Astrocyte (in vitro differentiated cells and primary cell): Measurements from ENCODE around the gene VAPA. TPM values are rescaled to one million over a fixed set of nuclear protein-coding genes. Genes with fewer than 3 reads are reported as not detected.
A peak's percentile ranks its signal among the peaks of the same experiment; 100 is the strongest.

ENCODE experiments used
- DNase-seq: peaks from one replicate; pipeline ENCODE4 v3.0.0-alpha.2; 2010; ENCODE audit warnings: low read depth
- FAIRE-seq: peaks from 2 replicates; lab custom pipeline; 2011; peaks lifted over from hg19 to GRCh38; lab: Jason Lieb, UNC
- H2AFZ ChIP-seq: 2 replicates; pipeline ENCODE4 v1.6.0; 2012; ENCODE audit warnings: low read depth, low read length, inconsistent platforms
- H3K27ac ChIP-seq: 2 replicates; pipeline ENCODE4 v1.5.1; 2011; ENCODE audit warnings: low read depth, low read length, inconsistent platforms
- H3K27me3 ChIP-seq: 2 replicates; pipeline ENCODE4 v1.6.0; 2011; ENCODE audit warnings: low read length, inconsistent platforms; ENCODE audit not compliant: insufficient read depth
- H3K36me3 ChIP-seq: 2 replicates; pipeline ENCODE4 v1.5.1; 2011; ENCODE audit warnings: low read length, inconsistent platforms; ENCODE audit not compliant: insufficient read depth
- H3K4me1 ChIP-seq: 2 replicates; pipeline ENCODE4 v1.5.1; 2011; ENCODE audit warnings: low read length, inconsistent platforms; ENCODE audit not compliant: insufficient read depth
- H3K4me2 ChIP-seq: 2 replicates; pipeline ENCODE4 v1.6.0; 2012; ENCODE audit warnings: low read length, inconsistent platforms
- H3K4me3 ChIP-seq: 2 replicates; pipeline ENCODE4 v1.5.1; 2011; ENCODE audit warnings: low read depth, mild to moderate bottlenecking, low read length, inconsistent platforms; ENCODE audit not compliant: insufficient read depth
- H3K79me2 ChIP-seq: 2 replicates; pipeline ENCODE4 v1.6.0; 2012; ENCODE audit warnings: mild to moderate bottlenecking, low read length, inconsistent platforms; ENCODE audit not compliant: insufficient read depth
- H3K9ac ChIP-seq: 2 replicates; pipeline ENCODE4 v1.6.0; 2012; ENCODE audit warnings: mild to moderate bottlenecking, low read length, inconsistent platforms
- H3K9me3 ChIP-seq: 2 replicates; pipeline ENCODE4 v1.5.1; 2012; ENCODE audit warnings: low read depth, mild to moderate bottlenecking, low read length, inconsistent platforms; ENCODE audit not compliant: insufficient read depth
- H4K20me1 ChIP-seq: 2 replicates; pipeline ENCODE4 v1.6.0; 2012; ENCODE audit warnings: low read length, inconsistent platforms; ENCODE audit not compliant: insufficient read depth
- H3K27ac Mint-ChIP-seq: one replicate; pipeline ENCODE4 v1.8.0; 2021; ENCODE audit warnings: mild to moderate bottlenecking, mixed read lengths; ENCODE audit not compliant: unreplicated experiment
- H3K27me3 Mint-ChIP-seq: one replicate; pipeline ENCODE4 v1.8.0; 2021; ENCODE audit warnings: low read depth, mixed read lengths; ENCODE audit not compliant: unreplicated experiment
- H3K36me3 Mint-ChIP-seq: one replicate; pipeline ENCODE4 v1.8.0; 2021; ENCODE audit warnings: low read depth, mixed read lengths; ENCODE audit not compliant: unreplicated experiment
- H3K4me1 Mint-ChIP-seq: one replicate; pipeline ENCODE4 v1.8.0; 2021; ENCODE audit warnings: low read depth, mixed read lengths; ENCODE audit not compliant: unreplicated experiment
- H3K4me3 Mint-ChIP-seq: one replicate; pipeline ENCODE4 v1.8.0; 2021; ENCODE audit warnings: mild to moderate bottlenecking, moderate library complexity, mixed read lengths; ENCODE audit not compliant: unreplicated experiment
- H3K9me3 Mint-ChIP-seq: one replicate; pipeline ENCODE4 v1.8.0; 2021; ENCODE audit warnings: mild to moderate bottlenecking, mixed read lengths; ENCODE audit not compliant: unreplicated experiment
- CTCF ChIP-seq: IDR thresholded peaks from 2 replicates; pipeline ENCODE4 v1.5.1; 2011; ENCODE audit warnings: low read depth, mild to moderate bottlenecking, inconsistent platforms, low read length, moderate library complexity; ENCODE audit not compliant: insufficient read depth
- EZH2 ChIP-seq: IDR thresholded peaks from 2 replicates; pipeline ENCODE4 v1.6.1; 2012; ENCODE audit warnings: mild to moderate bottlenecking, low read length, inconsistent platforms; ENCODE audit not compliant: insufficient read depth
- total RNA-seq: library from RNA; stranded (reverse); gene quantifications from 2 replicates; pipeline ENCODE4 v1.2.1, GENCODE V29; 2021

VAPA gene
- total RNA-seq, 1 donor from 2014 or later = 181 TPM

- no peak overlapping the region for H3K9ac ChIP-seq
- no peaks in the 10 kb centered on the region for H3K27me3 Mint-ChIP-seq
- no peaks in the 10 kb centered on the region for H3K36me3 ChIP-seq
- peaks cover 20% of the 10 kb centered on the region for H3K4me1 ChIP-seq
- no peaks in the 10 kb centered on the region for H3K9me3 Mint-ChIP-seq
- no peaks in the 10 kb centered on the region for H3K36me3 Mint-ChIP-seq
- no peak overlapping the region for H3K4me2 ChIP-seq
- no peak overlapping the region for H2AFZ ChIP-seq
- peaks cover 23% of the 10 kb centered on the region for H3K4me1 Mint-ChIP-seq
- DNase-seq = no peak
- no peaks in the 10 kb centered on the region for H3K27me3 ChIP-seq
- H3K27ac Mint-ChIP-seq = no peak overlapping the region
- no peaks in the 10 kb centered on the region for H3K9me3 ChIP-seq
- H3K4me3 ChIP-seq = no peak overlapping the region
- no peak for TF ChIP-seq EZH2
- no peak for TF ChIP-seq CTCF
- no peak overlapping the region for H3K4me3 Mint-ChIP-seq
- H3K79me2 ChIP-seq = peaks cover 100% of the 10 kb centered on the region
- H4K20me1 ChIP-seq = peaks cover 98% of the 10 kb centered on the region
- no peak for FAIRE-seq
- H3K27ac ChIP-seq = no peak overlapping the region
Measured at GRCh38 chr18:9919564-9920232, 5.9 kb downstream of the VAPA start.

GRCh38 chr18:9922592-9923311 is 8.9 kb downstream of the VAPA start:
- no peaks in the 10 kb centered on the region for H3K27me3 Mint-ChIP-seq
- peaks cover 34% of the 10 kb centered on the region for H3K4me1 Mint-ChIP-seq
- Histone ChIP-seq H4K20me1 (peaks cover 95% of the 10 kb centered on the region), H2AFZ (no peak overlapping the region), H3K9me3 (no peaks in the 10 kb centered on the region), H3K9ac (no peak overlapping the region), H3K4me2 (no peak overlapping the region), H3K79me2 (peaks cover 100% of the 10 kb centered on the region), H3K27me3 (no peaks in the 10 kb centered on the region), H3K4me3 (no peak overlapping the region), H3K36me3 (no peaks in the 10 kb centered on the region), H3K4me1 (peaks cover 15% of the 10 kb centered on the region), H3K27ac (no peak overlapping the region)
- TF ChIP-seq EZH2 (no peak), CTCF (no peak)
- H3K9me3 Mint-ChIP-seq = no peaks in the 10 kb centered on the region
- DNase-seq = no peak
- no peak for FAIRE-seq
- no peak overlapping the region for H3K27ac Mint-ChIP-seq
- no peak overlapping the region for H3K4me3 Mint-ChIP-seq
- no peaks in the 10 kb centered on the region for H3K36me3 Mint-ChIP-seq

GRCh38 chr18:9924371-9924943 is 10.6 kb downstream of the VAPA start:
- H3K4me2 ChIP-seq = no peak overlapping the region
- no peak overlapping the region for H3K4me3 ChIP-seq
- Mint-ChIP-seq H3K4me1 (peaks cover 43% of the 10 kb centered on the region), H3K36me3 (no peaks in the 10 kb centered on the region), H3K27ac (no peak overlapping the region), H3K9me3 (no peaks in the 10 kb centered on the region), H3K4me3 (no peak overlapping the region), H3K27me3 (no peaks in the 10 kb centered on the region)
- no peak overlapping the region for H2AFZ ChIP-seq
- H3K36me3 ChIP-seq = no peaks in the 10 kb centered on the region
- no peaks in the 10 kb centered on the region for H3K27me3 ChIP-seq
- H4K20me1 ChIP-seq = peaks cover 93% of the 10 kb centered on the region
- no peak overlapping the region for H3K9ac ChIP-seq
- peak; percentile 47 for FAIRE-seq
- no peaks in the 10 kb centered on the region for H3K9me3 ChIP-seq
- H3K4me1 ChIP-seq = peaks cover 5% of the 10 kb centered on the region
- TF ChIP-seq EZH2 (no peak), CTCF (no peak)
- peak overlapping the region; percentile 11 for H3K27ac ChIP-seq
- H3K79me2 ChIP-seq = peaks cover 100% of the 10 kb centered on the region
- DNase-seq = no peak
